Peyer's patch (tissue), 4 donors: ENCODE measurements around the gene KCNMA1.

Experiments
- CTCF ChIP-seq, 6 experiments: fragments of 450-650 bp in 4 of 6; fragments of 200-600 bp in 2 of 6; sonication (generic) in 1 of 6; IDR thresholded peaks; one replicate each; pipeline ENCODE4 v1.5.1; 2017 to 2019; ENCODE audit warnings: antibody characterized with exemption in 6 of 6, mild to moderate bottlenecking in 3 of 6, moderate library complexity in 1 of 6
- POLR2A ChIP-seq, 2 donors: fragments of 450-650 bp; IDR thresholded peaks; one replicate each; pipeline ENCODE4 v1.5.1; 2017; ENCODE audit warnings: antibody characterized with exemption in 2 of 2, mild to moderate bottlenecking in 2 of 2, moderate library complexity in 2 of 2

GRCh38 chr10:77644557-77645243 lies 7.1 kb upstream of the KCNMA1 start:
- TF ChIP-seq CTCF (IDR thresholded peaks at IDR 0.05) (no peak), POLR2A (IDR thresholded peaks at IDR 0.05) (no peak)
